A172 (cell line): ENCODE measurements around the gene RAC2. TPM values are rescaled to one million over a fixed set of nuclear protein-coding genes. Genes with fewer than 3 reads are reported as not detected.
"Not testable (repeated sequence)": the region's sequence is repeated elsewhere in the genome, so short reads cannot be mapped to it uniquely, and the experiment has no call there.

Experiments used
- DNase-seq: peaks from one replicate; pipeline ENCODE4 v3.0.0-alpha.2; 2015; ENCODE audit warnings: low spot score
- total RNA-seq: library from RNA; depleted of rRNA; stranded (reverse); fragments of >200 nt; shearing (Covaris generic); gene quantifications from 2 replicates; pipeline ENCODE4 v1.2.3, GENCODE V29; 2014

The RAC2 gene
- total RNA-seq, 1 experiment from 2014 or later, result 51.7 TPM

- no peak for DNase-seq
Observed at GRCh38 chr22:37206118-37206840, 37.8 kb downstream of the RAC2 start.

GRCh38 chr22:37205046-37205445 lies 39.0 kb downstream of the RAC2 start:
- DNase-seq, result no peak

DNA sequence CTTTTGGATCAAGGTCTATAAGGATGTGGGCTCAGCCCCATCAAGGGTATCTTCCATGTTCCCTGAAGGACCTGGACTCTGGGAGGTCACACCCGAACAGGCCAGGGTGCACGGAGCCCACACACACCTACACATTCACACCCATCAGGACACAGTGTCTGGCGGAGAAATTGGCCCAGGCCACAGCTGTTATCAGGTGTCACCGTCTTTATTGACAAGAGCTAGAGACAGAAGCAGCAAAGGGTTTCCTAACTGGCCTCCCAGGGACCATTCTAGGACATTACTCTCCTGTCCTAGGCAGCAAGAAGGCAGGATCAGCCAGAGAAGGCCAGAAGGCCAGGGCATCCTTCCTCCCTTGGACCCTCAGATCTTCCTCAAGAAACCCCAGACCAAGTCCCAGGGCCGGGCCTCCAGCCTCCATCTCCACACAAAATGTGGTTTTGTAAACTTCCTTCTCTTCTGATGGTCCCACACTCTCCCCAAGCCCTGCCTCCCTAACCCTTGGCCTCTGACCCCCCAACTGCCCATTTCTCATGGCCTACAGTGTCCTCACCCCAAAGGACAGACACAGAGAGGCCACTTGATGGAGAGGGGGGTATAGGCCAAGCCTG lies 39.9 kb downstream of the RAC2 start:
- no peak for DNase-seq

DNA sequence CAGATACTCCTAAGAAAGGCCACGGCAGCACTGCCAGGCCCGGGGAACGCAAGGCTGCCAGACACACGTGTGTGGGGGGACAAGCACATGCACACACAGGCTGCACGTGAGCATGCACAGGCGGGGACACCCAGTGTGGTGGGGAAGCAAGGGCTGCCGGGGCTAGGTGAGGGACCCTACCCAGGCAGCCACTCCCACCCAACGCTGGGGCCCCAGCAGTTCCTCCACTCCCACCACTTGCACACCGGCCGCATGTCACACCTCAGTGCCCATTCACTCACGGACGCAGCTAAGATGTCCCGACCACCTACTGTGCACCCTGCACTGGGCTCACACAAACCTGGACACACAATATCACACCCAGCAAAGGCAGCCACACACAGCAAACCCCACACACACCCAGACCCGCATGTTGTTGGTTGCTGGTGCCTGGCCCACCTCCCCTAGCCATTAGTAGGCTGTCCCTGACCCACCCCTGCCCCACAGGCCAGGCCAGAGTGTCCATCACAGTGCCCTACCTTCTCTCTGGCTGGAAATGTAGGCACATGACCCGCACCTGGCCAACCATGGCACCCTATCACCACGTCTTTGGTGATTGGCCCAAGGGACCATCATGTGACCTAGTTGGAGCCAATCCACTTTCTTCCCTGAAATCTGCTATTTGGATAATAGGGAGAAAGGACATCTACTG lies 40.6 kb downstream of the RAC2 start:
- no peak for DNase-seq

GRCh38 chr22:37202716-37203115 lies 41.4 kb downstream of the RAC2 start:
- no peak for DNase-seq

DNA sequence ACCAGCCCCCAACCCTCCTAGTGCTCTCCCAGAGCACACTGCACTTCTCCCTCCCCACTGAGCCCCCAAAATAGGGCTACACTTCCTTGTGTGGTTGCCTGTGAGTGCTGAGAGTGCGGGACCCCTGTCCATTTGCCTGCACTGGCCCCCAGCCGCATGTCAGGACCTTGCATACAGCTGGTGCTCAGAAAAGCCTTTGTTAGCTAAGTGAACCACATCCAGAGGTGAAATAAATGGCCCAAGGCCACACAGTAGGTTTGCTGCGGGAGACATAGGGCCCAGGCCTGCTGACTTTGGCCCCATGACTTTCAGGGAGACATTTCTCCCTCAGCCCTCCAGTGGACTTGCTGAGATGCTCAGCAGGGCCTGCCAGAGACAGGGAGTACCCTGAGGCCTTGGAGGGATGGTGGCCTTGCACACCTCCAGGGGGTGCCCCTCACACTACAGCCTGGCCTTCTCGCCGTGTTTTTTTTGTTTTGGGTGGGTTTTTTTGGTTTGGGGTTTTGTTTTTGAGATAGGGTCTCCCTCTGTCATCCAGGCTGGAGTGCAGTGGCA lies 42.0 kb downstream of the RAC2 start:
- no peak for DNase-seq

DNA sequence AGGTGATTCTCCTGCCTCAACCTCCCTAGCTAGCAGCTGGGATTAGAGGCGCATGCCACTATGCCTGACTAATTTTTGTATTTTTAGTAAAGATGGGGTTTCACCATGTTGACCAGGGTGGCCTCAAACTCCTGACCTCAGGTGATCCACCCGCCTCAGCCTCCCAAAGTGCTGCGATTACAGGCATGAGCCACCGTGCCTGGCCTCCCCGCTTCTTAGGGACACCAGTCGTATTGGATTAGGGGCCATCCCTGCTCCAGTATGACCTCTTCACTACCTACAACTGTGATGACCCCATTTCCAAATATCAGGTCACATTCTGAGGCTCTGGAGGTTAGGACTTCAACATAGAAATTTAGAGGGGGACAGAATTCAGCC lies 42.6 kb downstream of the RAC2 start:
- DNase-seq, result not testable (repeated sequence)

DNA sequence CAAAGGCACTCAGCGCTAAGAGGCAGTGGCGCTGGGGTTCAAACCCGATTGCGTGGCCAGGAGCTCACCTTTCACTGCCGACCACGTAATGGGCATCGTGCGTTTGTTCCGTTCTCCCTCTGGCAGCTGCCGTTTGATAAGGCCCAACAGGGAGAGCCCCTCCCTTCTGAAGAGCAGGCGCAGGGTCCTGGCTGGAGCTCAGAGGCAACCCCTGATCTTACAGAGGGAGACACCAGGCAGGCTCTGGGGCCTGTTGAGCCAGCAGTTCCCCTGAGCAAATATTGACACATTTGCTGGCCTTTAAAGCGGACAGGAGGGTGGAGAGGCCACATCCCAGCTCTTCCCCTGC lies 44.3 kb downstream of the RAC2 start:
- DNase-seq, result no peak

- DNase-seq, result peak; percentile 86
Observed at GRCh38 chr22:37199103-37199759, 44.8 kb downstream of the RAC2 start.

DNA sequence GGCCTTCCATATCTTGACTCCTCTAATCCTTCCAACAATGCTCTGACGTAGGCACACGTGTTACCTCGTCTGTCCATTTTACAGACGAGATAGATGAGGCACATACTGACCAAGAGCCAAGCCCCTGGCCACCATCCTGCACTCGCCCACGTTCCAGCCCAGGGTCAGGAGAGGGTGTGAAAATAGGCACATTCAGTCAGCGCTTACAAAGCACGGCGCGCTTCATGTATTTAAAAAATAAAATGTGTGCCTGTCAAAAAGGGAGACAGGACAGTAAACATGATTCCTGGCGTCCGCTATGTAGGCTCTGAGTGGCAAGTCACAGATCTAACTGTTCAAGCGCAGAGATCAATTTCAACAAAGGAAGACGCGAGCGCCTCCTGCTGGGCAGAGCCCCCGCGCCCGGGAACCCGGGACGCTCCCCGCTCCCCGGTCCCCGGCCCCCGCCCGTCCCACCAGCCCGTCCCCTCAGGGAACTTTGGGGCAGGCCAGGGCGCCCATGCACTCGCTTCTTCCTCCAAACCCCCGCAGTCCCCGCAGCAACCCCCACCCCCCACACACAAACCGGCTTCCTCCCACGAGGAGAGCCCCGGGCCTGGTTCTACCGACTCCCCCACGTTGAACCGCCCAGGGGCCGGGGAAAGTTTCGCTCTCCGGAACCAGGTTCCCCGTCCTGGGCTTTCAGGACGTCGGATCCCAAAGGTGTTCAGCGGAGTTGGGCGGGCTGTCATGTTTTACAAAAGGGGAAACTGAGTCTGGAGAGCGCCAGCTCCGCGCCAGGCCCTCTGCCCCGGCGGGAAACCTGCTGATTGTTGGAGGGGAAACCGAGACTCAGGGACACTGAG lies 45.6 kb downstream of the RAC2 start:
- peak; percentile 62 for DNase-seq

DNA sequence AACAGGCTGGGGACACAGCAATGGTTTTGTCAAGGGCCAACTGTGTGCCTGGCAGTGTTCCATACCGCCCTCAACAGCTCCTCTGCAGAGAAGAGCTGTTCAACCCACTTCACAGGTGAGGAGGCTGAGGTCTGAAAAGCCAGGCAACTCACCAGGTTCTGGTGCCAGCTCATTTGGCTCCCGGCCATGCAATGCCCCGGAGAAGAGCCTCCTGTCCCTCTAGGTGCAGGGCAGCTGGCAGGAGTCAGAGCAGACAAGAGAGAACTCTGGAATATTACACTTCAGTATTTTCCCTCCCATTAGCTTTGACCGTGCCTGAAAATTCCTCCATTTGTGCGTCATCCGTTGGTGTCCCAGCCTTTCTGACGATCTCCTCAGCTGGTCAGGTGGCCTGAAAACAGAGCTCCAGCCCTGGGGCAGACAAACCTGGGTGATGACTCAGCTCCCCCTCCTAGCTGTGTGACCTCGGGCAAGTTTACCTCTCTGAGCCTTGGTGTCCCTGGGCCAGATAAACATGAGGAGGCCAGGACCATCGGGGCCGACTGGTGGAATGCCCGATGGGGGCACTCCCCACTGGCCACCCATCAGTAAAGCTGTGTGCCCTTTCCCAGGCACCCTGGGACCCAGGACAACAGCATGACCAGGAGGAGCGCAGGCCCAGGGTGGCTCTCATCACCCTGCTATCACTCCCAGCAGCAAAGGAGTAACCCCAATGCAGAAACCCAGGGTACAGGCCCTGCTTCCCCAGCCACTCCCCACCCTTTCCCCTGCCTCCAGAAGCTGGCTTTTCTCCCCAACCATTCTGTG lies 46.4 kb downstream of the RAC2 start:
- DNase-seq, result peak; percentile 88

- peak; percentile 68 for DNase-seq
Observed at GRCh38 chr22:37196539-37197450, 47.3 kb downstream of the RAC2 start.

GRCh38 chr22:37195921-37196320 lies 48.1 kb downstream of the RAC2 start:
- no peak for DNase-seq

- no peak for DNase-seq
Observed at GRCh38 chr22:37194750-37195149, 49.3 kb downstream of the RAC2 start.

GRCh38 chr22:37193629-37194191 lies 50.4 kb downstream of the RAC2 start:
- peak; percentile 67 for DNase-seq

DNA sequence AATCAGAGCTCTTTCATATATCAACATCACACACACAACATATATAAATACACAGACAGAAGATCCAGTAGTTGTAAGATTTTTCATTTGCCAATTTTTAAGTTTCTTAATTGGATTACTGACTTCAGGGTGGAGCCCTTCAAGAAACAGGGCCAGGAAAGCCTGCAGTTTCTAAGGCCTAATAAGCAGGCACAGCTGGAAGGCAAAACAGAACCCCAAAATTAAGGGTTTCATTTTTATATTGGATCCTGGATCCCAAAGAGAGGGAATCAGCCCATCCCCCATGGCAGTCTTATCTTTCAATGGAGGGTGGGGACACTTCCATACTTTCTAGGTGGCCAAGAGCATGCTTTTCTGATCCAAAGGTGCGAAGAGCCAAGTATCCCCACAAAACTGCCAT lies 51.3 kb downstream of the RAC2 start:
- DNase-seq, result no peak

DNA sequence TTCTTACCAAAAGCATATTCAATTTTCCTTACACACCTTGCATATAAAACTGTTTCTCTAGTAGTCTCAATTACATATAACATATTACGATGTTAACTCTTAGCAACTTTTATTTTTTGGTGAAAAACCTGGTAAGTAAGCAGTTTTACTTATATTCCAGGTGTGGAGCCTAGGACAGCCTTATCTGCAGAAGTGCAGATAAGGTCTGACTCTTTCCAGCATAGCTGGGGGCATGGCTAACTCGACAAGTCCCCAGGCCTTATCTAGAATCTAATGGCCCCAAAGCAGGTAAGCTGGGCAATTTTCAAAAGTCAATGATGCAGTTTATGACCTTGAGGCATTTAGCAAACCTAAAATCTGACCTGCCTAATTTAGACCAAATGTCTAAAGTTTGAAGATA lies 51.9 kb downstream of the RAC2 start:
- no peak for DNase-seq

GRCh38 chr22:37190262-37190780 lies 53.7 kb downstream of the RAC2 start:
- no peak for DNase-seq

DNA sequence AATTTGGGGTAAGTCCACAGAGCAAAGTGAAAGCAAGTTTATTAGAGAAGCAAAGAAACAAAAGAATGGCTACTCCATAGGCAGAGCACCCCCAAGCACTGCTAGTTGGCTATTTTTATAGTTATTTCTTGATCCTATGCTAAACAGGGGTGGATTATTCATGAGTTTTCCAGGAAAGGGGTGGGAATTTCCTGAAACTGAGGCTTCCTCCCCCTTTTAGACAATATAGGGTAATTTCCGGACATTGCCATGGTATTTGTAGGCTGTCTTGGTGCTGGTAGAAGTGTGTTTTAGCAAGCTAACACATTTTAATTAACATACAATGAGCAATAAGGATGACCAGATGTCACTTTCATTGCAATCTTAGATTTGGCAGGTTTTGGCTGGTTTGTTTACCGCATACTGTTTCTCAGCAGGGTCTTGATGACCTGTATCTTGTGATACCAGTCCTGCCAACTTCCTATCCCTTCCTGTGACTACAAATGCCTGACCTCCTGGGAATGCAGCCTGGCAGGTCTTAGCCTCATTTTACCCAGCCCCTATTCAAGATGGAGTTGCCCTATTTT lies 55.1 kb downstream of the RAC2 start:
- DNase-seq, result peak; percentile 29
